Activated CD4-positive, CD25-positive, alpha-beta regulatory T cell treated with anti-CD3 and anti-CD28 coated beads, Interleukin-2, amount 50 U/mL, for 16 hours (primary cell): ENCODE data around the gene HIRA.
"Not testable (repeated sequence)": the region's sequence is repeated elsewhere in the genome, so short reads cannot be mapped to it uniquely, and the experiment has no call there.

ENCODE experiments used
- DNase-seq: peaks from one replicate; pipeline ENCODE4 v3.0.0-alpha.2; 2020; ENCODE audit warnings: low read depth, low spot score

The HIRA gene

GRCh38 chr22:19330205-19330604 lies 101.3 kb downstream of the HIRA start:
- not testable (repeated sequence) for DNase-seq

GRCh38 chr22:19329454-19329853 lies 102.1 kb downstream of the HIRA start:
- no peak for DNase-seq

- no peak for DNase-seq
Observed at GRCh38 chr22:19325296-19325948, 106.1 kb downstream of the HIRA start.

- DNase-seq, result not testable (repeated sequence)
Observed at GRCh38 chr22:19323420-19323819, 108.1 kb downstream of the HIRA start.

GRCh38 chr22:19321757-19322156 lies 109.8 kb downstream of the HIRA start:
- DNase-seq, result no peak

GRCh38 chr22:19320136-19320535 lies 111.4 kb downstream of the HIRA start:
- not testable (repeated sequence) for DNase-seq

GRCh38 chr22:19319281-19319680 lies 112.3 kb downstream of the HIRA start:
- no peak for DNase-seq

- DNase-seq, result no peak
Observed at GRCh38 chr22:19317865-19318264, 113.7 kb downstream of the HIRA start.

- no peak for DNase-seq
Observed at GRCh38 chr22:19307872-19308271, 123.7 kb downstream of the HIRA start.

GRCh38 chr22:19306535-19306934 lies 125.0 kb downstream of the HIRA start:
- not testable (repeated sequence) for DNase-seq

GRCh38 chr22:19304547-19304946 lies 127.0 kb downstream of the HIRA start:
- no peak for DNase-seq

GRCh38 chr22:19303785-19304184 lies 127.7 kb downstream of the HIRA start:
- no peak for DNase-seq

- DNase-seq, result no peak
Observed at GRCh38 chr22:19295733-19296132, 135.8 kb downstream of the HIRA start.

GRCh38 chr22:19292458-19293230 lies 138.9 kb downstream of the HIRA start:
- no peak for DNase-seq

- DNase-seq, result peak; percentile 28
Observed at GRCh38 chr22:19291580-19292457, 139.7 kb downstream of the HIRA start, which contains the start of gene CLTCL1. CLTCL1 (minus strand) TSS chr22:19291719; CDS start chr22:19291641, 78 bp downstream.

- DNase-seq, result no peak
Observed at GRCh38 chr22:19291218-19291579, 140.3 kb downstream of the HIRA start.

- no peak for DNase-seq
Observed at GRCh38 chr22:19290400-19291217, 140.9 kb downstream of the HIRA start.

- DNase-seq, result no peak
Observed at GRCh38 chr22:19289475-19290161, 141.9 kb downstream of the HIRA start.

GRCh38 chr22:19287889-19288288 lies 143.6 kb downstream of the HIRA start:
- no peak for DNase-seq

- no peak for DNase-seq
Observed at GRCh38 chr22:19287076-19287707, 144.3 kb downstream of the HIRA start.
